ENCODE measurements around the gene NFIC.

The NFIC gene

DNA sequence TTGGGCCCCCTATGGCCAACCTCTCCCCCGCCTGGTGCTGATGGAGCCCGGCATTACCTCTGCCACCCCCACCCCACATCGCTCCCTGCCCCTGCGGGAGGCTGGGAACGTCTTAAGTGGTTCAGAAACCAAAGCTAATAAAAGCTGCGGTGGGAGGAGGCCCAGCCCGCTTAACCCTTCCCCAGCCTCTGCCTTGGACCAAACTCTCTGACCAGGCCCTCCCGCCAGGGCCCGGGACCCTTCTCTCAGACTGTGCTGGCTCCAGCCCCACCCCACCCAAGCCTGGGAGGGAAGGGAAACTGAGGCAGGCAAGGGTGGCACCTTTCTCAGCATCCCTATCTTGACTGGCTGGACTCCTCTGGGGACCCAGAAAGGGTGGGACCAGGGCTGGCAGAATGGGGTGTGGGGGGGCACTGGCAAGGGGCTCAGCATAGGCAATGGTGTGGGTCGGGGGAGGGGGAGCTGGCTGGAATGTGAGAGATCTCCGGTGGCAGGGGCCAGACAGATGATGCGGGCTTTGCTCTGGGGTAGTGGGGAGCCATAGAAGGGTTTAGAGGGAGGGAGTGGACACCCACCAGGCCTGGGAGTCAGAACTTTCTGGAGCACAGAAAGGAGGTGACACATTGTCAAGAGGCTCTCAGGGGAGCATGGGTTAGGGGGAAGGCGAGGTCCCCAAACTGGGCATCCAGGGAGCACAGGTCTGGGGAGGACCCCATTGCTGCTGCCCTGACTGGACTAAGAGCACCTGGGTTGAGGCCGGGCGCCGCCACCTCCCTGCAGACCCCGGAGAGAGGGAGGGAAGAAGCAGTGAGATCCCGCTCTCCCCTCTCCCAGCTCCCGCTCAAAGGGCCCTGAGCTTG is 92.1 kb downstream of the NFIC start:
- peak; percentile 76 for DNase-seq (ENCODE audit: low read depth)
- no peak overlapping the region for H3K4me3 ChIP-seq (ENCODE audit: low read depth, low read length)
- TF ChIP-seq, protein P1, sequence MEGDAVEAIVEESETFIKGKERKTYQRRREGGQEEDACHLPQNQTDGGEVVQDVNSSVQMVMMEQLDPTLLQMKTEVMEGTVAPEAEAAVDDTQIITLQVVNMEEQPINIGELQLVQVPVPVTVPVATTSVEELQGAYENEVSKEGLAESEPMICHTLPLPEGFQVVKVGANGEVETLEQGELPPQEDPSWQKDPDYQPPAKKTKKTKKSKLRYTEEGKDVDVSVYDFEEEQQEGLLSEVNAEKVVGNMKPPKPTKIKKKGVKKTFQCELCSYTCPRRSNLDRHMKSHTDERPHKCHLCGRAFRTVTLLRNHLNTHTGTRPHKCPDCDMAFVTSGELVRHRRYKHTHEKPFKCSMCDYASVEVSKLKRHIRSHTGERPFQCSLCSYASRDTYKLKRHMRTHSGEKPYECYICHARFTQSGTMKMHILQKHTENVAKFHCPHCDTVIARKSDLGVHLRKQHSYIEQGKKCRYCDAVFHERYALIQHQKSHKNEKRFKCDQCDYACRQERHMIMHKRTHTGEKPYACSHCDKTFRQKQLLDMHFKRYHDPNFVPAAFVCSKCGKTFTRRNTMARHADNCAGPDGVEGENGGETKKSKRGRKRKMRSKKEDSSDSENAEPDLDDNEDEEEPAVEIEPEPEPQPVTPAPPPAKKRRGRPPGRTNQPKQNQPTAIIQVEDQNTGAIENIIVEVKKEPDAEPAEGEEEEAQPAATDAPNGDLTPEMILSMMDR (IDR thresholded peaks at IDR 0.05; ENCODE audit: low read depth, low read length, missing control alignments), result no peak
- in situ Hi-C loops (cut with HindIII; ENCODE audit: low sequenced_read_pairs), result no loop called here

DNA sequence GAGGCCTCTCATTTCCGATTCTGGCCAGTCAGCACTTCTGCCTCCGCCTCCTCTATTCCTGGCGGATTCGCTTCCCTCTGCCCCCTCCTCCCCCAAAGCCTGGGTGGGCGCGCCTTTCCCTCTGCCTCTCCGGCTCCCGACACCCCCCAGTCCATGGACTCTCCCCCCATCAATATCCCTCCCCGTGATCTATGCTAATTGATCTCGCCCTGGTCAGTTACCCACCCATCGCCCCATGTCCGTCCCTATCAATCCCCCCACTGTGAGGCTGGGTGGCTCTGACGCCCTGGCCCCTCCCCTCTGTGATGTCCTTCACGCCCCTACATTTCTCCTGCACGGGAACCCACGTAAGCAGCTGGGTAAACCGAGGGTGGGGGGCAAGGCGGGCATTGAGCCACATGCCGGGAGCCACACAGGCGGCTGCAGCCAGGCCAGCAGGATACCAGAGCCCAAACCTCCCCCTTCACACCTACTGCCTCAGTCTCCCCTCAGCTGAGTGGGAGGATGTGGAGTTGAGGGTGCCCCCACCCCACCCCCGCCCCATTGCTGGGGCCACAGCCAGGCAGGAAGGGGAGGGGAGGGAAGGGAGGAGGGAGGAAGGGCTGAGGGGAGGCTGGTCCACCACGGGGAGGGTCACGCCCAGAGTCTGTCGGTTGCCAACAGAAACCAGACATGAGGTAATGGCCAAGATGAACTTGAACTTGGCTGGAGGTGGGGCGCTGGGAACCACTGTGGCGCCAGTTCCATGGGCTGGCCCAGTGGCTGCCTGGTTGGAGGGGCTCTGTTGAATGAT is 92.9 kb downstream of the NFIC start:
- DNase-seq (ENCODE audit: low read depth), result peak; percentile 87
- no peak overlapping the region for H3K4me3 ChIP-seq (ENCODE audit: low read depth, low read length)
- TF ChIP-seq, protein P1 (IDR thresholded peaks at IDR 0.05; ENCODE audit: low read depth, low read length, missing control alignments), result no peak
- in situ Hi-C loops (cut with HindIII; ENCODE audit: low sequenced_read_pairs), result no loop called here

DNA sequence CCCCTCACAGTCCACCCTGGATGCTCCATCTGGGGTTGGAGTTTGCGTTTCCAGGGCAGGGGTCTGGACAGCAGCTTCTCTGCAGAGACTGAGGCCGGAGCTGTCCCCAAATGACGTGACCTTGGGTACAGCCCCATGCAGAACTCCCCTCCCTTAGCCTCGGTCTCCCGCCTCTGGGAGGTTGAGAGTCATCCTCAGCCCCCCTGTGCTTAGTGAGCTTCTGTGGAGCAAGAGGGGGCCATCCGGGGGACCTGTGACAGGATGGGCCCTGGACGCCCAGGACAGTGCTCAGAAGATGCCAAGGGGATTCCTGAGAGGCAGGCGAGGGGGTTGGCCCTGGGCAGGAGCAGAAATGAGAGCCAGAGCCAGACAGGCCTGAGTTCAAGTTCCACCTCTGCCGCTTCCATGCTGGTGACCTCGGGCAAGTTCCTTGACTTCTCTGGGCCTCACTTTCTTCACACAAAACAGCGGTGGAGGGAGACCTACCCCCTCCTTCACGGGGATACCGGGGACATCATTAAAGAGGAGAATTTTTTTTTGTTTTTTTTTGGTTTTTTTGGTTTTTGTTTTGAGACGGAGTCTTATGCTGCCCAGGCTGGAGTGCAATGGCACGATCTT is 93.7 kb downstream of the NFIC start:
- TF ChIP-seq, protein P1 (IDR thresholded peaks at IDR 0.05; ENCODE audit: low read depth, low read length, missing control alignments), result no peak
- DNase-seq (ENCODE audit: low read depth), result no peak
- H3K4me3 ChIP-seq (ENCODE audit: low read depth, low read length), result no peak overlapping the region
- in situ Hi-C loops (cut with HindIII; ENCODE audit: low sequenced_read_pairs), result loop anchor here (10.0 kb wide), 1 partner anchor 135 kb away; no protein-coding TSS in a partner anchor

DNA sequence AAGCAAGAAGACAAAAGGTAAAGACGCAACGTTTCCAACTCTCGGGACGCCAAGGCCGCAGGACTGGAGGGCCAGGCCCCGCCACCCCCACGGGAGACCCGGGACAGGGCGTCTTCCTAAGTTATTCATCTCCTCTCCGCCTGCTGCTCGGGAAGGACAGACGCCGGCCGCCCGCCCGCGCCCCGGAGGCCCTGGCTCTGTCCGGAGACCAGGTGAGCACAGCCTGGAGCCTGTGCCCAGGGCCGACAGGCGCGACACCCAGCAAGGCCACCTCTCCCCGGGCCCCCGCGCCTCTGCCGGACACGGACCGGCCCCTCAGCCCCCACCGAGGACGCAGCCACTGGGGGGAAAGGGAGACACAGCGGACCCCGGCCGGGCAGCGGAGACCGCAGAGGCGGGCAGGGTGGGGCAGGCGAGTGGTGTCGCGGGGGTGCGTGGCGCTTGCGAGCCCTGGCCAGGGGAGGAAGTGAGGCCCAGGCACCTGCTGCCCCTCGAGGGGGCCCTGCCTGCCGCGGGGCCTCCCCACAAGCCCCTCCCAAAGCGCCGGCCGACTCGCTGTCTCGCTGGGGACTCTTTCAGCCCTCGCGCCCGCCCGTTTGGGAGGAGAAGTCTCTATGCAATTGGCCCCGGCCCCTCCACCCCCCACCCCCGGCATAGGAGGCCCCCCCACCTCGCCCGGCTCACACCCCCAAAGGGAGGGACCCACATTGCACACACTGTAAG is 96.8 kb downstream of the NFIC start:
- no peak overlapping the region for H3K4me3 ChIP-seq (ENCODE audit: low read depth, low read length)
- in situ Hi-C loops (cut with HindIII; ENCODE audit: low sequenced_read_pairs), result loop anchor here (10.0 kb wide), 1 partner anchor 138 kb away; no protein-coding TSS in a partner anchor
- no peak for DNase-seq (ENCODE audit: low read depth)
- TF ChIP-seq, protein P1 (IDR thresholded peaks at IDR 0.05; ENCODE audit: low read depth, low read length, missing control alignments), result no peak

DNA sequence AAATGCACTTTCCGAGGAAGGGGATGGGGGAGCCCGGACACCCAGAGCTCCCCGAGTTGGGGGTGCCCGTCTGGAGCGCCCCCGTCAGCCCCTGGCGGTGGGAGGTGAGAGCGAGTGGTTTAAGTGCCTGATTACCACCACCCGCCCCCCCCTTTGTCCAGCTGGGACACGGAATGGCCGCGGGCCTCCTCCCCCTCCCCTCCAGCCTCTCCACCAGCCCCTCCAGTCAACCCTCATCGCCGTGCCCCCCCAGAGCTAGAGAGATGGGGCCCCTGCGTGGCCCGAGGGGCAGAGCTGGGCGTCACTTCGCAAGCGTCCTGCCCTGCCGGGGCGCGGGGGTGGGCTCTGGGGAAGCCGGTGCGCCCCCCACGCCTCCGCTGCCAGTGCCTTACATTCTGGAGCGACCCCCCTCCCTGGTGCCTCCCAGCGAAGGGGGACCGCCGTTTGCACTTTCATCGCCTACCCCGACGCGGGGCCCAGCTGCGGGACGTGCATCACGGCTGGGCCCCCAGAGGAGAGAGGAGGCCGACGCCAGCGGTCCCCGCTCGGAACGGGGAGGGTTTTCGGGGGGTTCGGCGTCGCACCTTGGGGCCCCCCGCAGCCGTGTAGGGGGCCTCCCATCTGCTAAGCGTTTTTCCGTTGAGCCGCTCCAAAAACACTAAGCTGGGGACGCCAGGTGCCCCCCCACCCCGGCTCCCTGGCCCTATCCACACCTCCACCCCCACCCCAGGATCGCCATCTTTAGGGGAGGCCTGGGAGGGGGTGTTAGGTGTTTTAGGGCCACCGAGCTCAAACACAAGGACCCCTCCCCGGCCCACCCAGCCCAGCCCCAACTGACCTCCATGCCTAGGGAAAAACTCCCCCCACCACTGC is 97.6 kb downstream of the NFIC start:
- DNase-seq (ENCODE audit: low read depth), result no peak
- in situ Hi-C loops (cut with HindIII; ENCODE audit: low sequenced_read_pairs), result loop anchor here (10.0 kb wide), 1 partner anchor 139 kb away; no protein-coding TSS in a partner anchor
- TF ChIP-seq, protein P1 (IDR thresholded peaks at IDR 0.05; ENCODE audit: low read depth, low read length, missing control alignments), result no peak
- H3K4me3 ChIP-seq (ENCODE audit: low read depth, low read length), result no peak overlapping the region

All from astrocyte of the cerebellum (primary cell).